HEK293 (cell line): ENCODE results near the gene PCDH18.

Source experiments
- CTCF ChIA-PET: fragments of 350-600 bp; formaldehyde crosslinking; extraction: SDS; loops from one replicate; lab custom pipeline; 2021; ENCODE audit warnings: antibody characterized with exemption; lab: Yijun Ruan, JAX
- POLR2A ChIA-PET: fragments of 300-600 bp; formaldehyde crosslinking; extraction: SDS; loops from one replicate; lab custom pipeline; 2020; ENCODE audit warnings: antibody characterized with exemption, inconsistent platforms; lab: Yijun Ruan, JAX
- H3K27ac ChIP-seq: fragments of 200-500 bp; sonication (Bioruptor generic); 2 replicates; pipeline ENCODE4 v1.5.1; 2014; ENCODE audit warnings: low read depth, low read length, control low read depth, inconsistent platforms; ENCODE audit errors: extremely low read depth
- H3K36me3 ChIP-seq, 2 experiments: fragments of 200-500 bp in 1 of 2; sonication (Bioruptor generic) in 1 of 2; 1 replicate in 1 of 2; 2 replicates in 1 of 2; pipeline ENCODE4 v1.5.1; 2014 to 2017; ENCODE audit warnings: inconsistent platforms in 2 of 2, low read length in 2 of 2; ENCODE audit not compliant: control insufficient read depth in 2 of 2, insufficient read depth in 1 of 2
- H3K4me1 ChIP-seq: fragments of 200-500 bp; sonication (Bioruptor generic); 2 replicates; pipeline ENCODE4 v1.5.1; 2014; ENCODE audit warnings: mild to moderate bottlenecking, low read length, inconsistent platforms; ENCODE audit not compliant: control insufficient read depth, insufficient read depth
- H3K4me3 ChIP-seq: 2 replicates; pipeline ENCODE4 v1.5.1; 2011; ENCODE audit warnings: low read depth, mild to moderate bottlenecking, control low read depth, low read length, moderate library complexity
- H3K9me3 ChIP-seq: fragments of 200-500 bp; sonication (Bioruptor generic); 2 replicates; pipeline ENCODE4 v1.5.1; 2014; ENCODE audit warnings: low read depth, low read length, inconsistent platforms; ENCODE audit not compliant: control insufficient read depth, insufficient read depth
- ELK4 ChIP-seq: IDR thresholded peaks from 2 replicates; pipeline ENCODE4 v1.6.1; 2011; ENCODE audit warnings: mild to moderate bottlenecking, low read depth, low read length, borderline replicate concordance
- HOXD13 ChIP-seq: sonication (generic); formaldehyde crosslinking; IDR thresholded peaks from 2 replicates; pipeline ENCODE4 v1.8.0; 2022; ENCODE audit warnings: missing genetic modification reagents, borderline replicate concordance
- KLF7 ChIP-seq: fragments of 450-650 bp; formaldehyde crosslinking; IDR thresholded peaks from 2 replicates; pipeline ENCODE4 v1.5.1; 2016; ENCODE audit warnings: missing biosample characterization, missing genetic modification characterization, borderline replicate concordance
- KLF9 ChIP-seq: fragments of 450-650 bp; formaldehyde crosslinking; IDR thresholded peaks from 2 replicates; pipeline ENCODE4 v1.5.1; 2016; ENCODE audit warnings: missing biosample characterization, missing genetic modification characterization, low read depth
- WT1 ChIP-seq: fragments of 450-650 bp; formaldehyde crosslinking; IDR thresholded peaks from 2 replicates; pipeline ENCODE4 v1.5.1; 2016; ENCODE audit warnings: missing biosample characterization, missing genetic modification characterization
- ZBTB11 ChIP-seq: fragments of 450-650 bp; formaldehyde crosslinking; conservative IDR thresholded peaks from 2 replicates; pipeline ENCODE4 v1.5.1; 2016; ENCODE audit warnings: low read depth, missing biosample characterization, missing genetic modification characterization
- ZBTB48 ChIP-seq: fragments of 450-650 bp; formaldehyde crosslinking; IDR thresholded peaks from 2 replicates; pipeline ENCODE4 v1.5.1; 2016; ENCODE audit warnings: missing biosample characterization, missing genetic modification characterization
- ZBTB6 ChIP-seq: fragments of 450-650 bp; formaldehyde crosslinking; IDR thresholded peaks from 2 replicates; pipeline ENCODE4 v1.5.1; 2017; ENCODE audit warnings: missing biosample characterization, missing genetic modification characterization
- ZFHX2 ChIP-seq: fragments of 450-650 bp; formaldehyde crosslinking; conservative IDR thresholded peaks from 2 replicates; pipeline ENCODE4 v1.5.1; 2016; ENCODE audit warnings: missing biosample characterization, missing genetic modification characterization
- ZNF211 ChIP-seq: fragments of 450-650 bp; formaldehyde crosslinking; IDR thresholded peaks from 2 replicates; pipeline ENCODE4 v1.5.1; 2016; ENCODE audit warnings: low read depth, missing biosample characterization, missing genetic modification characterization
- ZNF311 ChIP-seq: fragments of 450-650 bp; formaldehyde crosslinking; IDR thresholded peaks from 2 replicates; pipeline ENCODE4 v1.5.1; 2017; ENCODE audit warnings: missing biosample characterization, missing genetic modification characterization, borderline replicate concordance
- ZNF366 ChIP-seq: fragments of 450-650 bp; formaldehyde crosslinking; conservative IDR thresholded peaks from 2 replicates; pipeline ENCODE4 v1.5.1; 2016; ENCODE audit warnings: missing biosample characterization, missing genetic modification characterization
- ZNF423 ChIP-seq: fragments of 450-650 bp; formaldehyde crosslinking; IDR thresholded peaks from 2 replicates; pipeline ENCODE4 v1.5.1; 2016; ENCODE audit warnings: missing biosample characterization, missing genetic modification characterization
- ZNF433 ChIP-seq: fragments of 450-650 bp; formaldehyde crosslinking; IDR thresholded peaks from 2 replicates; pipeline ENCODE4 v1.5.1; 2016; ENCODE audit warnings: missing biosample characterization, missing genetic modification characterization, low read depth
- ZNF48 ChIP-seq: fragments of 450-650 bp; formaldehyde crosslinking; IDR thresholded peaks from 2 replicates; pipeline ENCODE4 v1.5.1; 2016; ENCODE audit warnings: missing biosample characterization, missing genetic modification characterization
- ZNF571 ChIP-seq: fragments of 450-650 bp; formaldehyde crosslinking; IDR thresholded peaks from 2 replicates; pipeline ENCODE4 v1.5.0; 2017; ENCODE audit warnings: missing biosample characterization, missing genetic modification characterization
- ZNF704 ChIP-seq: fragments of 450-650 bp; formaldehyde crosslinking; IDR thresholded peaks from 2 replicates; pipeline ENCODE4 v1.5.1; 2016; ENCODE audit warnings: missing biosample characterization, missing genetic modification characterization
- ZNF776 ChIP-seq: fragments of 450-650 bp; formaldehyde crosslinking; IDR thresholded peaks from 2 replicates; pipeline ENCODE4 v1.5.0; 2017; ENCODE audit warnings: missing biosample characterization, missing genetic modification characterization, borderline replicate concordance
- TF ChIP-seq, protein P1 (sequence below): fragments of 450-650 bp; IDR thresholded peaks from 2 replicates; pipeline ENCODE4 v1.5.1; 2018; ENCODE audit warnings: missing biosample characterization, missing genetic modification characterization
- TF ChIP-seq, protein P2 (sequence below): fragments of 450-650 bp; formaldehyde crosslinking; IDR thresholded peaks from 2 replicates; pipeline ENCODE4 v1.5.1; 2016; ENCODE audit warnings: missing biosample characterization, missing genetic modification characterization
- TF ChIP-seq, protein P3 (sequence below): fragments of 450-650 bp; formaldehyde crosslinking; IDR thresholded peaks from 2 replicates; pipeline ENCODE4 v1.5.1; 2017; ENCODE audit warnings: missing biosample characterization, missing genetic modification characterization

The PCDH18 gene

DNA sequence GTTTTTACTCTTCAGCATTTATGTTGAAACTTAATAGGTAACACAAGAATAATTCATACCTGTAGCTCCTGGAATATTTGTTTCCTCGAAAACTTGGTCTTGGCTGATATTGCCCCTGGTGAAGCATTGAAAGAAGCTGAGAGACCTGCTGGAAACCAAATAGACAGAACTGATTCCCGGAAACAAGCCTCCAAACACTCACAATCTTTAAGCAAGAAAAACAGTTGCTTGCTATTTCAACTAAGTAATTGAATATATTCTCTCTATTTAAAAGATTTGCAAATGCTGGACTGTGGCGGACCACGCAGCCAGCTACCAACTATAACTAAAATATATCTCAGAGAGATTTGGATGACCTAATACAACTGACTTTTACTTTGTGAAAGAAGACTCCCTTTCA lies 3.6 kb downstream of the PCDH18 start (continued):
- TF ChIP-seq ZNF704 (tag by site-specific recombination) (no peak), HOXD13 (CRISPR knock-in tag) (no peak), KLF7 (tag by site-specific recombination) (no peak)
- TF ChIP-seq, protein P1, sequence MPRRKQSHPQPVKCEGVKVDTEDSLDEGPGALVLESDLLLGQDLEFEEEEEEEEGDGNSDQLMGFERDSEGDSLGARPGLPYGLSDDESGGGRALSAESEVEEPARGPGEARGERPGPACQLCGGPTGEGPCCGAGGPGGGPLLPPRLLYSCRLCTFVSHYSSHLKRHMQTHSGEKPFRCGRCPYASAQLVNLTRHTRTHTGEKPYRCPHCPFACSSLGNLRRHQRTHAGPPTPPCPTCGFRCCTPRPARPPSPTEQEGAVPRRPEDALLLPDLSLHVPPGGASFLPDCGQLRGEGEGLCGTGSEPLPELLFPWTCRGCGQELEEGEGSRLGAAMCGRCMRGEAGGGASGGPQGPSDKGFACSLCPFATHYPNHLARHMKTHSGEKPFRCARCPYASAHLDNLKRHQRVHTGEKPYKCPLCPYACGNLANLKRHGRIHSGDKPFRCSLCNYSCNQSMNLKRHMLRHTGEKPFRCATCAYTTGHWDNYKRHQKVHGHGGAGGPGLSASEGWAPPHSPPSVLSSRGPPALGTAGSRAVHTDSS (tag by site-specific recombination) = no peak

- H3K4me1 ChIP-seq = no peaks in the 10 kb centered on the region
- no peak overlapping the region for H3K4me3 ChIP-seq
- POLR2A ChIA-PET = no interaction called here
- CTCF ChIA-PET = no interaction called here
- no peaks in the 10 kb centered on the region for H3K9me3 ChIP-seq
- H3K27ac ChIP-seq = no peak overlapping the region
- H3K36me3 ChIP-seq = peaks cover 3 to 29% of the 10 kb centered on the region in 2 experiments; a peak in 2 of 3 replicates
- TF ChIP-seq ELK4 = no peak
- no peak for TF ChIP-seq ZNF776 (tag by site-specific recombination)
- TF ChIP-seq WT1 (tag by site-specific recombination) = no peak
- no peak for TF ChIP-seq ZFHX2
- TF ChIP-seq ZNF48 = no peak
- TF ChIP-seq, protein P1 (tag by site-specific recombination) = no peak
- no peak for TF ChIP-seq ZNF311 (tag by site-specific recombination)
- TF ChIP-seq, protein P2, sequence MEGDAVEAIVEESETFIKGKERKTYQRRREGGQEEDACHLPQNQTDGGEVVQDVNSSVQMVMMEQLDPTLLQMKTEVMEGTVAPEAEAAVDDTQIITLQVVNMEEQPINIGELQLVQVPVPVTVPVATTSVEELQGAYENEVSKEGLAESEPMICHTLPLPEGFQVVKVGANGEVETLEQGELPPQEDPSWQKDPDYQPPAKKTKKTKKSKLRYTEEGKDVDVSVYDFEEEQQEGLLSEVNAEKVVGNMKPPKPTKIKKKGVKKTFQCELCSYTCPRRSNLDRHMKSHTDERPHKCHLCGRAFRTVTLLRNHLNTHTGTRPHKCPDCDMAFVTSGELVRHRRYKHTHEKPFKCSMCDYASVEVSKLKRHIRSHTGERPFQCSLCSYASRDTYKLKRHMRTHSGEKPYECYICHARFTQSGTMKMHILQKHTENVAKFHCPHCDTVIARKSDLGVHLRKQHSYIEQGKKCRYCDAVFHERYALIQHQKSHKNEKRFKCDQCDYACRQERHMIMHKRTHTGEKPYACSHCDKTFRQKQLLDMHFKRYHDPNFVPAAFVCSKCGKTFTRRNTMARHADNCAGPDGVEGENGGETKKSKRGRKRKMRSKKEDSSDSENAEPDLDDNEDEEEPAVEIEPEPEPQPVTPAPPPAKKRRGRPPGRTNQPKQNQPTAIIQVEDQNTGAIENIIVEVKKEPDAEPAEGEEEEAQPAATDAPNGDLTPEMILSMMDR = no peak
- TF ChIP-seq HOXD13 (CRISPR knock-in tag) = no peak
- TF ChIP-seq ZBTB6 (tag by site-specific recombination) = no peak
- no peak for TF ChIP-seq ZNF433 (tag by site-specific recombination)
- TF ChIP-seq, protein P3, sequence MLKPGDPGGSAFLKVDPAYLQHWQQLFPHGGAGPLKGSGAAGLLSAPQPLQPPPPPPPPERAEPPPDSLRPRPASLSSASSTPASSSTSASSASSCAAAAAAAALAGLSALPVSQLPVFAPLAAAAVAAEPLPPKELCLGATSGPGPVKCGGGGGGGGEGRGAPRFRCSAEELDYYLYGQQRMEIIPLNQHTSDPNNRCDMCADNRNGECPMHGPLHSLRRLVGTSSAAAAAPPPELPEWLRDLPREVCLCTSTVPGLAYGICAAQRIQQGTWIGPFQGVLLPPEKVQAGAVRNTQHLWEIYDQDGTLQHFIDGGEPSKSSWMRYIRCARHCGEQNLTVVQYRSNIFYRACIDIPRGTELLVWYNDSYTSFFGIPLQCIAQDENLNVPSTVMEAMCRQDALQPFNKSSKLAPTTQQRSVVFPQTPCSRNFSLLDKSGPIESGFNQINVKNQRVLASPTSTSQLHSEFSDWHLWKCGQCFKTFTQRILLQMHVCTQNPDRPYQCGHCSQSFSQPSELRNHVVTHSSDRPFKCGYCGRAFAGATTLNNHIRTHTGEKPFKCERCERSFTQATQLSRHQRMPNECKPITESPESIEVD (tag by site-specific recombination) = no peak
- TF ChIP-seq ZBTB11 (tag by site-specific recombination) = no peak
- no peak for TF ChIP-seq ZBTB48 (tag by site-specific recombination)
- TF ChIP-seq ZNF211 (tag by site-specific recombination) = no peak
- TF ChIP-seq KLF9 (tag by site-specific recombination) = no peak
- no peak for TF ChIP-seq ZNF571 (tag by site-specific recombination)
- no peak for TF ChIP-seq ZNF423 (tag by site-specific recombination)
- TF ChIP-seq ZNF366 (tag by site-specific recombination) = no peak
These were observed 5.6 kb downstream of the PCDH18 start for GRCh38 chr4:137526681-137527080.
